Stimulated activated CD8-positive, alpha-beta memory T cell treated with anti-CD3 and anti-CD28 coated beads, Interleukin-15, amount 100 ng/mL, for 24 hours (primary cell): ENCODE data around the gene ACSL3.
"Not testable (repeated sequence)": the region's sequence is repeated elsewhere in the genome, so short reads cannot be mapped to it uniquely, and the experiment has no call there.

ENCODE experiments used
- DNase-seq: peaks from one replicate; pipeline ENCODE4 v3.0.0-alpha.2; 2020; ENCODE audit warnings: low read depth

ACSL3 gene

GRCh38 chr2:222854773-222855700 is 5.8 kb upstream of the ACSL3 start:
- no peak for DNase-seq

GRCh38 chr2:222859786-222860612 is 837 bp upstream of the ACSL3 start:
- no peak for DNase-seq

- DNase-seq: no peak
Measured at GRCh38 chr2:222861411-222862105, 722 bp downstream of the ACSL3 start.

- no peak for DNase-seq
Measured at GRCh38 chr2:222862106-222862908, 1.5 kb downstream of the ACSL3 start.

GRCh38 chr2:222862909-222863544 is 2.2 kb downstream of the ACSL3 start:
- DNase-seq: no peak

GRCh38 chr2:222864296-222864695 is 3.5 kb downstream of the ACSL3 start:
- DNase-seq: no peak

GRCh38 chr2:222865301-222865700 is 4.5 kb downstream of the ACSL3 start:
- DNase-seq: no peak

- no peak for DNase-seq
Measured at GRCh38 chr2:222866358-222866960, 5.6 kb downstream of the ACSL3 start.

- not testable (repeated sequence) for DNase-seq
Measured at GRCh38 chr2:222868560-222869251, 7.9 kb downstream of the ACSL3 start.

GRCh38 chr2:222869252-222869560 is 8.4 kb downstream of the ACSL3 start:
- DNase-seq: no peak

GRCh38 chr2:222871291-222871690 is 10.5 kb downstream of the ACSL3 start:
- no peak for DNase-seq

- DNase-seq: no peak
Measured at GRCh38 chr2:222872551-222872950, 11.7 kb downstream of the ACSL3 start.

GRCh38 chr2:222875482-222875881 is 14.6 kb downstream of the ACSL3 start:
- no peak for DNase-seq

GRCh38 chr2:222876947-222877346 is 16.1 kb downstream of the ACSL3 start:
- DNase-seq: no peak

- no peak for DNase-seq
Measured at GRCh38 chr2:222877556-222878300, 16.9 kb downstream of the ACSL3 start.

GRCh38 chr2:222878301-222878876 is 17.6 kb downstream of the ACSL3 start:
- no peak for DNase-seq

GRCh38 chr2:222878877-222879603 is 18.2 kb downstream of the ACSL3 start:
- DNase-seq: no peak

GRCh38 chr2:222879604-222879933 is 18.7 kb downstream of the ACSL3 start:
- DNase-seq: no peak
